GM19324 (cell line): ENCODE measurements around the gene APBB1IP.
"Not testable (repeated sequence)": the region's sequence is repeated elsewhere in the genome, so short reads cannot be mapped to it uniquely, and the experiment has no call there.

Experiments used
- ATAC-seq: cut with Tn5 transposase; IDR thresholded peaks from one replicate; pipeline ENCODE4 v1.9.1; 2021; ENCODE audit warnings: mild to moderate bottlenecking, moderate library complexity; ENCODE audit not compliant: unreplicated experiment, low FRiP score

The APBB1IP gene

DNA sequence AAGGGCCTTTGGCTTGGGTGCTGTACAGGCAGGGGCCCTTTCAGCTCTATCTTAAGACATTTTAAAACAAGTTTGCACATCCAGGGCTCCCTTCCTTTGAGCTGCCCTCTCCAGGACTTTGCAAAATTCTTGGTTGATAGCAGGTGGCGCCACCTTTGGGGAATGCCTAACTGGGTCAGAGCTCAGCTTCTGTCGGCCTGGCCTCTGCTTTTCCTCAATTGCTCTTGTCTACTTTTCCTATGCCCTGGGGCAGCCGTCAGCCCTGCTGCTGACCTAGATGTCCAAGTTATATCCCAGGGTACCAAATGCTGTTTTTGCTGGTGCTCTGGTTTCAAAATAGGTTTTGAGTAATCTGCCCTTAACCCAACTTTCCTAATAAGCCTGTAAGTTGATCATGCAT, 65.8 kb downstream of the APBB1IP start:
- no peak for ATAC-seq

DNA sequence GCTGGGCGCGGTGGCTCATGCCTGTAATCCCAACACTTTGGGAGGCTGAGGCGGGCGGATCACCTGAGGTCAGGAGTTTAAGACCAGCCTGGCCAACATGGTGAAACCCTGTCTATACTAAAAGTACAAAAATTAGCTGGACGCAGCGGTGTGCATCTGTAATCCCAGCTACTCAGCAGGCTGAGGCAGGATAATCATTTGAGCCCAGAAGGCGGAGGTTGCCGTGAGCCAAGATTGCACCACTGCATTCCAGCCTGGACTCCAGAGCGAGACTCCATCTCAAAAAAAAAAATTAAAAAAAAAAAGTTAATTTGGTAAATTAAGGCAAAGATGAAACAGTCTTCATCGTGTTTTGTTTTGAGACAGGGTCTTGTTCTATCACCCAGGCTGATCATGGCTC, 66.3 kb downstream of the APBB1IP start:
- ATAC-seq, result not testable (repeated sequence)

DNA sequence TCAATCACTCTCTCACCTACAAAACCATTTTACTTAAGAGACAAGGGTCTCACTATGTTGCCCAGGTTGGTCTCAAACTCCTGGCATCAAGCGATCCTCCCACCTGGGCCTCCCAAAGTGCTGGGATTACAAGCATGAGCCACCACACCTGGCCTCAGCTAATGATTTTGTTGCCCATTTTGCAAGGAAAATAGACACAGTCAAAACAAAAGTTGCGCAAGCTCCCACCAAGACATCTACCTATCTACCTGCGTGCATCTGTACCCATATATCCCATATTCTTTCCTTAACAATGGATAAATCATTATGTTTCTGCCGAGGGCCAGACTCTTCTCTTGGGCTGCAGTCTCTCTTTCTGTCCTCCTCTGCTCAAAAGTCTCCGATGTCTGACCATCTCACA, 67.3 kb downstream of the APBB1IP start:
- no peak for ATAC-seq

DNA sequence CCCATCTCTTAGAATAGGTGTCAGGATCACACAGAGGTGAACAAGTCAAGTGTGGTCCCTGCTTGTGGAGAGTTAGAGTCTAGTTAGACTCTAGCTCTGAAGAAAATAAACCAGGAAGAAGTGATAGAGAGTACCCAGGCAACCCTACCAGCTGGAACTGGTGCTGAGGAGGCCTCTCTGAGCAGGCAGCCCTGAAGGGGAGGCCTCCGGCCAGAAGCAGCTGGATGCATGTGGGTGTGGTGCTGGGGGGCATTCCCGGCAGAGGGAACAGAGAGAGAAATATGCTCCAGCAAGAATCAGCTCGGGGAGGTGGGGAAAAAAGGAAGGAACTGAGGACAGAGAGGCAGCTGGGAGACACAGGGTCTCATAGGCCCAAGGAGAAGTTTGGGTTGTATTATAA, 68.6 kb downstream of the APBB1IP start:
- ATAC-seq, result no peak

DNA sequence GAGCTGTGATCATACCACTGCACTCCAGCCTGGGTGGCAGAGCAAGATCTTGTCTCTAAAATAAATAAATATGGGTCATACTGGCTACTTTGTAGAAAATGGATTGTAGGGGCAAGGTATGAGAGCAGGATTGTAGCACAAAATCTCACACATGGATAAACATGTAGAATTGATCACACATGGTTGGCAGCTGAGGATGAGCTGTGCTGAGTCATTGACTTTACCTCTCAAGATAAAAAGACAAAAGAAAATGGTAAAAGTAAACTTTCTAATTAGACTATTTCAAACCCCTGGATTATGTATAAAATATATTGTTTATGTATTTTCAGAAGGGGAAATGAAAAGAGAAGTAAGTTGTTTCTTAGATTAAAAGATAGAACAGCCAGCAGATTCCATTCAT, 69.3 kb downstream of the APBB1IP start:
- ATAC-seq, result no peak

DNA sequence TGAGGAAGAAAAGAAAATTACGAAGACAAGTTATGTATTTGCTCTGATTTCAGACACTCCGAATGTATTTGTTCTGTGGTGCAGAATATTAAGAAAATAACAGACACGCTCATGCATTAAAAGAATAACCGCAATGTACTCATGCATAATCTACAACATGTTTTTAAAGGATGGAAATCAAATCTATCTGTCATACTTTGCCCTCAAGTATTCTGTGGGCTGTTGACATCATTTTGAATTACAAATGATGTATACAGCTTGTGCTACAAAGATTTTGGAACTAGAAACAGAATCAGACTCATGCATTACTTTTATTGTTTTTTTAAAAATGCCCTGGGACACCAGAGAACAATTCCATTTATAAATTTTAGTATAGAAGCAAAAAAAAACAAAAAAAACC, 69.9 kb downstream of the APBB1IP start:
- no peak for ATAC-seq

DNA sequence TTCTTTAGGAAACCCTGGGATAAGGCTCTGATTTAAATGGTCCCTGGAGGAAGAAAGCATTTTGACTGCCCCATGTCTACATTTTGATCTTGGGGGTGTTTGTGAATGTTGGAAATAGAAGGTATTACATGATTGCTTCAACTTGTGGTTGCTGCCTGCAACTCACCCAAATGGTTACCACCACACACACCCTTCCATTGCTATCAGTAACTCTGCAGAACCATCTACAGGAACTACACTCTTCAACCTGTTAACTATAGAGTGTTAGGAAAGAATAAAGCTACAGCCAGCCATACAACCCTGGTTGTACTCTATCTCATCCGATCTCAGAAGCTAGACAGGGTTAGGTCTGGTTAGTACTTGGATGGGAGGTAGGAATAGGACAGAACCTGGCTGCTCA, 71.2 kb downstream of the APBB1IP start:
- no peak for ATAC-seq

DNA sequence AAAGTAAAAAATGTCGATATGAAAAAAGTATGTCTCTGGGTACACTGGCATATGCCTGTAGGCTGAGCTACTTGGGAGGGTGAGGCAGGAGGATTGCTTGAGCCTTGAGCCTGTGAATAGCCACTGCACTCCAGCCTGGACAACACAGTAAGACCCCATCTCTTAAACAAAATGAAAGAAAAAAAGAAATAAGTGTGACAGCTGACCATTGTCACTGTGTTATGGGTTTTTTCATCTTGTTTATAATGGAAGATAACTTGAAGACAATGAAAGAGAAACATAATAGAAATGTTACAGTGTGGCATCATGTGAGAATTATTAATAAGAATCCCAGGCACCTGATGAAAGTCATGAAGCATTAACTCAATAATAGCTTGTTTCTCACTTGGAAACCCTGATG, 75.0 kb downstream of the APBB1IP start:
- no peak for ATAC-seq

DNA sequence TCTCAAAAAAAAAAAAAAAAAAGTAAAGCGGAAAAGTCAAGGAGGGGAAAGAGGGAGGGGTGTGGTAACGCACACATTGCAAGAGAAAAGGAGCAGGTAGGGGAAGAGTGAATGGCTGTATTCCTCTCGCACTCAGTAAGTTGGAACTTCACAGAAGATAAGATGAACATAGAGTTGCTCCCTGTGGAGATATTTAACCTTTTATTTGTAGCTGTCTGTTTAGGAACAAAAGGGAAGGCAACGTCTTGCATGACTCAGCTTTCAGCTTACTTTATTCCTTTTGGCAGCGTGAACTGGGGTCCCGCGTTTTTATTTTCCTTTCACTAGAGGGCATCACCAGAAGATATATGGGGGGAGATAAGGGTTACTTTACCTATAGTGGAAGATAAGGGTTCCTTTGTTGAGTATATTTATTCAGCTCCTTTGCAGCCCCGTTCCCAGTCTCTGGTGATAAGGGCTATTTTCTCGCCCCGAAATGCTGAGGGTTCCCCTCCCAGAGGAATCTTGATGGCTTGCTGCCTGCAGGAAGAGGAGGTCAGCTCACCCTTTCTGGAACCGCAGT, 78.5 kb downstream of the APBB1IP start:
- ATAC-seq, result no peak

DNA sequence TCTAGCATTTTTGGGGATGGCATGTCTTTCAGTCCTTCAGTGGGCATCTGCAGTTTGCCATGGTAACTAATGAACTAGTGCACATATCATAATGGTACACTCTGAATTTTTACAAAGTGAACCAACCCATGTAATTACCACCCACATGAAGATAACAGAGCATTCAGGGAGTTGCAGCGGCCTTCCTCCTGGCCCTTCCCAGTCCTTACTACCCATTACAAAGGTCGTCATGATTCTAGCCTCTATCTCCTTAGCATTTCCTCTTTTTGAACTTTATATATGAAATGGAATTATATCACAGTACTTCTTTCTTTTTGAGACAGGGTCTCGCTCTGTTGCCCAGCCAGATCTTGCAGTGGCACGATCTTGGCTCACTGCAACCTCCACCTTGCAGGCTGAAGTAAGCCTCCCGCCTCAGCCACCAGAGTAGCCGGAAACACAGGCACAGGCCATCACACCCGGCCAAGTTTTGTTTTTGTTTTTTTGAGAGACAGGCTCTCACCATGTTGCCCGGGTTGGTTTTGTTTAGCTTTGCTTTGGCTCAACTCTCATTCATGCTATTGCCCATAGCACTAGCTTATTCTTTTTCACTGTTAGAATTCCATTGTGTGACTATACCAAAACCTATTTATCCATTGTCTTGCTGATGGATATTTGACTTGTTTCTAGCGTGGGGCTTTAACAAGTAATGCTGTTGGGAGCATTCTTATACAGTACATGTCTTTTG, 79.2 kb downstream of the APBB1IP start:
- ATAC-seq, result no peak

DNA sequence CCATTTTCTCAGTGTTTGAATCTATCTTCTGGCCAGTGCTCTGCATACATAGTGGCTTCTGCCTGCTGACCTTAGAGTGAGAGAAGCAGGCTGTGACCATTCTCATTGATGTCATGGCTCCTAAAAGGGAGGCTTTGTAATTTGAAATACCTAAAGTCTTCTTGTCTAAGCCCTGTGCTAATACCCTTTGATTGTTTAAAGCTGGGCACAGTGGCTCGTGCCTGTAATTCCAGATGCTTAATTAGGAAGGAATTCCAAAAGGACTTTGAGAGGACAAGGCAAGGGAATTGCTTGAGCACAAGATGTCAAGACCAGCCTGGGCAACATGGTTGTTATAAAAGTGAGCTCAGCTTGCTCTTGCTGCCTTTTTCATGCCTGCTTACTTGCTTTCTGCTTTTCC, 81.7 kb downstream of the APBB1IP start:
- no peak for ATAC-seq

DNA sequence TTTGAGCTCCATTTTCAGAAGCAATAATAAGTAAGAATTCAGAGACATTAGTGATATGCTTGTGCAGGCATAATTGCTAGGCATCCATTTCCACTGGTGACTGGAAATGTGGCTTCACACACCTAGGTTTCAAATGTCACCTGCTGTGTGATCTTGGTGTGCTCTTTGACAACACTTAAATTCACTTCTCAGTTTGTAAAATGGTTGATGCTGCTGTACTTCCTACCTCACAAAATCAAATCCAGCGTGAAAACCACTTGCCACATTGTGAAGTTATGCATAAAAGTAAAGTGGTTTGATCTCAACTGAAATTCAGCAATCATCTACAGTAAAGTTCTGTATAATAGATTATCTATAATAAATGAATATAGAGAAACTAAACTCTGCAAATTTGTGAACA, 82.4 kb downstream of the APBB1IP start:
- ATAC-seq, result no peak

DNA sequence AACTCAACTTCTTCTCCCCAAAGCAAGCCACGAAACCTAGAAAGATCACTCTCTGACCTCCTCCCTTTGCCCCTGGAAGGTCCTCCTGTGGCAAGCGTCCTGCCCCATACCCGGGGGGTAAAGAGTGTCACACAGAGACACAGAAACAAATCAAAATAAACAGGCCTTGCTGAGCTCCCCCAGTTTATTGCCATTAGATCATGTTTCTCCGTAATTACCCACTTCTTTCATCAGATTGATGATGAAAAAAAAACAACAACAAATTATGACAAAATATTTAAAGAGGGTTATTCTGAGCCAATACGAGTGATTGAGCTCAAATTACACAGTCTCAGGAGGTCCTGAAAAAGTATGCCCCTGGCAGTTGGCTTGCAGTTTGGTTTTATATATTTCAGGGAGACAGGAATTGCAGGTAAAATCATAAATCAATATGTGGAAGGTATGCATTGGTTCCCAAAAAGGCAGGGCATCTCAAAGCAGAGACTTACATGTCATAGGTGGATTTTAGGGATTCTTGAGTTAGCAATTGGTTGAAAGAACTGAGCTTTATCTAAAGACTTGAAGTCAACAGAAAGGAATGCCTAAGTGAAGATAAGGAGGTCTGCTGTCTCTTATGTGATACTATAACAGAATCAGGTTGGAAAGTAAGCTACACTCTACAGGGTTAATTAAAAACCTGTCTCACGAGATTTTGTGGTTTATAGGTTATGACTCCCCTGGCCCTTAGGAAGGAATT, 86.2 kb downstream of the APBB1IP start:
- no peak for ATAC-seq

DNA sequence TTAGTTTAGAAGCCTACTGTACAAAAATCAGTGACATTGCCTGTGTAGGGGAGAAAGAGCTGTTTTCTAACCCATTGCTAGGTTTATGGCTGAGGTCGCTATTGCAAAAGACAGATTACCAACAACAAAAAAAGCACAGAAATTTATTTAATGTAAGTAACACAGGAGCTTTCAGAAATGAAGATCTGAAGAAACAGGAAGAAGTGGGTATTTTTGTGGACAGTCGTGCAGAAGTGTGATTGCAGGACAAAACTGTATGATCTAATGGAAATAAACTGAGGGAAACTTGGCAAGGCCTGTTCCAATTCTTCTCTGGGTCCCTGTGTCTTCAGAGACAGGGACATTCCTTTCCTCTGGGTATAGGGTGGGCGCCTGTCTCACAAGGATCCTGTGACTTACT, 87.4 kb downstream of the APBB1IP start:
- ATAC-seq, result no peak

DNA sequence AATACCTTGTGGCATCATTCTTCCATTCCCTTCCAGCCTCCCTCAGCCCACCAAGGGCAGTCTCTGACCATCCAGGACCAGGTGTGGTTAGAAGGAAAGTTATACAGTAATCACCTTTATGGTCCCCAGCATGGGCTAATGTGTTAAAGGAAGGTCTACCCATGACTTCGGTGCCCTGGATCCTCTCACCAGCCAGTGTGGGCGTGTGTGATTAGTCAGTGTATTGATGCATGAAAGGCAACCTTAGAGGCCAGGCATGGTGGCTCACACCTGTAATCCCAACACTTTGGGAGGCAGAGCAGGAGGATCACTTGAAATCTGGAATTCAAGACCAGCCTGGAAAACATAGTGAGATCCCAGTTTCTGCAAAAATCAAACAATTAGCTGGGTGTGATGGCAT, 88.9 kb downstream of the APBB1IP start:
- ATAC-seq, result no peak

DNA sequence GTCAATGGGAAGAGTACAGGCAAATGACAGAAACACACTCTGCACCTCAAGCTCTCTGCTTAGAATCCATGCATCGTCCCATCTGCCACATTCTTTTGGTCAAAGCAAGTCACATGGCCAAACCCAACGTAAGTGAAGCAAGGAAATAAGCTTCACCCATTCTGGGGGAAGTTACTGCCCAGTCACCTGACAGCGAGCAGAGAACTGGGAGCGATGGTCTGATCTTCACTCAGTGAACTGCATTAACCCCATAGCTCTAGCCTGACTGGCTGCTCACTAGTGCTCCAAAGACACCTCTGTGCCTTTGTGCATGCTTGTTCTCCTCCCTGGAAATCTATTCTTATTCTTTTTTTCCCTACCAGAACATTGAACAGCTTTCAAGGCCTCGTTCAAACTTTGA, 89.9 kb downstream of the APBB1IP start:
- ATAC-seq, result no peak

DNA sequence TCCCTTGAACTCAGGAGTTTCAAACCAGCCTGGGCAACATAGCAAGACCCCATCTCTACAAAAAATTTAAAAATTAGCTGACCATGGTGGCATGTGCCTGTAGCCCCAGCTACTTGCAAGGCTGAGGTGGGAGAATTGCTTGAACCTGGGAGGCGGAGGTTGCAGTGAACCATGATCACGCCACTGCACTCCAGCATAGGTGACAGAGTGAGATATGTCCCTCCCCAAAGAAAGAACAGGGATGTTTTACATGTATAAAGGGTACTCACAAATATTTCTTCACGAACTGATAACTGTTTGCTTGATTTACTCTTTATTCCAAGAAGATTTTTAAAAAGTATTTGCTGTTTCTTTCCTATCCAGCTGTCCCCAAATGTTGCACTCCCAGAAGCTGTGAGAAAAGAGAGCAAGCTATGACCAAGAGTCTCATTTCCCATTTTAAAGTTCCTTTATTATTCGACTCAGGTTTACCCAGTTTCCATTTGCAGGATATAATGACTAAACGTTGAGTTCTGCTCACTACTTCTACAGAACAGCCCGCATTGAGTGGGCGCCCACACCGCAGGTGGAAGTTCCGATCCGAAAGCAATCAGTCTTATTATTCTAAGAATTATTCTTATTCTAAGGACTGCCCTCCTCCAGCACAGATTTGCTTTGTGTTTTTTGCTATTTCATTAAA, 90.7 kb downstream of the APBB1IP start:
- no peak for ATAC-seq

DNA sequence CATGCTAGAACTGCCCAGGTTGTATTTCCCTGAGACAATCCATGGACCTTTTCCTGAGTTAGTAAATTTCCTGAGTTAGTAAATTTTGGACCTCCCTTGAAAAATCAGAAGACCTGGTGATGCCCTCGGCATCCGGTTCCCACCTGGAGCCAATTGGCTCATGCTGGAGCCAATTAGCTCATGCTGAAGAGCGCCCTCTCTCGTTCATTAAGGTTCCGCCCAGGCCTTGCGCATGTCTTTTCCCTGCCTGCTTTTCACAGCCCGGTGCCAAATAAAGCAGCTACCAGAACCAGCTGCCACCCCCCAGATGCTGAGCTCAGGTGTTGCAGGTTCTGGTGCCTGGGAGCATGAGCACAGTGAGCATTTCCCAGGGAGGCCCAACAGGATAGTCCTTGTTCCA, 96.2 kb downstream of the APBB1IP start:
- no peak for ATAC-seq

DNA sequence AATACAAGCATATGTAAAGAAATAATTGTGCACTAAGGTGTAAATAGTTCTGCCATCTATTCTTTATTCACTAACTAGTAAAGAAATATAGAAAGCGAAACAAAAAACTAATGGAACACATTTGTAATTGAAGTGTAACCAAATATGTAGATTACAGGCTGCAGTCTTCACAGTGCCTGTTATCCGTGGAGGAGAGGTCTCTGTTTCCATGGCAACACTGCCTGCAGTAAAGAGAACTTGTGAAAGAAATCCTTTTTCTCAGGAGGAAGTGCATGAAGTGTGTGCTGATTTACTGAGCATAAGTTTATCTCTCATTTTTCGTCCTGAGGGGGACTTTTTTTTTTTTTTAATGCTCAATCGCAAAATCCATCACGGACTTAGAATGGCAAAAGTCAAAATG, 102.5 kb downstream of the APBB1IP start:
- ATAC-seq, result peak; percentile 41

DNA sequence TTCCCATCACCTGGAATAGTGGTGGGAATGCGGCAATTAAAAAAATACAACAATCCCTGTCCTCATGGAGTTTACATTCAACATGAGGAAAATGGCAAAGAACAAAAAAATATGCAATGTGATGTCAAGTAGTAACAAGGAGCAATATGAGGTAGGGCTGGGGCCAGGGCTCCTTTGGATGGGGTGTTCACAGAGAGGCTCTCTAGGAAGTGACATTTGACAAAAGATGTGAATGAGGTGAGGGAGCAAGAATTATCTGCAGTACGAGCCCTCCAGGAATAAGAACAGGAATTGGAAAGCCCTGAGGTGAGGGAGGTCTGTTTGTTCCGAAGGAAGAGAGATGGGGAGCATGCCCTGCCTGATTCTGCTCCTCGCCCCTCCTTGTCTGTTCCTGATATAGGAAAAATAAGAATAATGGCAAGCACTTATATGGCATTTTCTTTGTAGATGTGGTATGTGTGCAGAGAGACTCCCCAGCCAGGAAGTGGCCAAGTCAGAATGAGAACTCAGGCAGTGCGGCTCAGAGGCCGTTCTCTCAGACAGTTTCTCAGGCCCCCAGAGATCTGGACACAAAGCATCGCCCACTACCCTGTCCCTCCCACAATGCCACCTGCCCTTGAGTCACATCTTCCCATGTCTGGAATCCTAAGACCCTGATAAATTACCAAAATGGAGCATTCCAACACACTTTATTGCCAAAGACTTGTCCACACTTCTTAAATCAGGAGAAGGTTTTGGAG, 105.6 kb downstream of the APBB1IP start:
- ATAC-seq, result no peak

DNA sequence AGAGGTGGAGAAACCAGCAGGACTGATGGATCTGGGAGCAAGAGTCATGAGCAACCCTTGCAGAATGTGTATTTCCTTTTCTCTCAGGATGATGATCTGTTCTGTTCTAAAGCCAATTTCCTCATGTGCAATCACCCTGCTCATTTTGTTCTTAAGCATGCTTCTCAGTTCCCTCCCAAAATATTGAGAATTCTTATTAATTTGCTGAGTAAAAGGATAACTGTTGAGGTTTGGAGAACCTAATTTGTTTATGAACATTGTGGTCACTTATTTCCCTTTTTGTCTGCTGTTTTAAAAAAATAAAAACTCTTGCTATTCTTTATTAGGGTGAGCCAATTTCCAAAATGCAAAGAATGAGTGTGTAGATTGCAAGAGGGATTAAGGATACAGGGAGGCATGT, 106.8 kb downstream of the APBB1IP start:
- ATAC-seq, result no peak
